PC-3 (cell line): Measurements from ENCODE around the gene SRP68. TPM values are rescaled to one million over a fixed set of nuclear protein-coding genes. Genes with fewer than 3 reads are reported as not detected.

Experiments used
- ATAC-seq: fragments of 200-7000 bp; cut with Tn5 transposase; 2 replicates; pipeline ENCODE4 v1.9.1; 2020; ENCODE audit warnings: mild to moderate bottlenecking, moderate library complexity
- BruUV-seq: library from RNA; stranded (reverse); fragments of 400-500 nt; replicated peaks from 2 replicates; lab custom pipeline; 2021; lab: Mats Ljungman, UMichigan
- CTCF ChIA-PET: fragments of 300-600 bp; sonication (Branson Sonifier 250); formaldehyde crosslinking; loops from one replicate; lab custom pipeline; 2022; ENCODE audit warnings: antibody characterized with exemption; lab: Charles Lee
- POLR2A ChIA-PET: fragments of 300-600 bp; sonication (Branson Sonifier 250); formaldehyde crosslinking; loops from one replicate; lab custom pipeline; 2022; ENCODE audit warnings: antibody characterized with exemption; ENCODE audit not compliant: unreplicated experiment; lab: Charles Lee
- DNase-seq: peaks from one replicate; pipeline ENCODE4 v3.0.0-alpha.2; 2015
- H2AFZ ChIP-seq: fragments of 300-600 bp; sonication (generic); 2 replicates; pipeline ENCODE4 v1.6.0; 2016; ENCODE audit warnings: antibody characterized with exemption, low read length
- H3F3A ChIP-seq: fragments of 300-600 bp; sonication (generic); one replicate; pipeline ENCODE4 v1.6.0; 2017; ENCODE audit warnings: antibody characterized with exemption, low read length, control low read depth, mild to moderate bottlenecking; ENCODE audit not compliant: unreplicated experiment
- H3K27ac ChIP-seq: fragments of 300-600 bp; sonication (generic); 2 replicates; pipeline ENCODE4 v1.5.1; 2016; ENCODE audit warnings: mild to moderate bottlenecking, low read length
- H3K27me3 ChIP-seq: fragments of 300-600 bp; sonication (generic); 2 replicates; pipeline ENCODE4 v1.6.1; 2016; ENCODE audit warnings: low read length, mixed read lengths
- H3K36me3 ChIP-seq: fragments of 300-600 bp; sonication (generic); 2 replicates; pipeline ENCODE4 v1.6.1; 2016; ENCODE audit warnings: low read depth, mixed run types, low read length, mixed read lengths
- H3K4me1 ChIP-seq: fragments of 300-600 bp; sonication (generic); 2 replicates; pipeline ENCODE4 v1.5.1; 2016; ENCODE audit warnings: low read length; ENCODE audit not compliant: insufficient read depth
- H3K4me2 ChIP-seq: fragments of 300-600 bp; sonication (generic); 2 replicates; pipeline ENCODE4 v1.6.0; 2016; ENCODE audit warnings: low read length
- H3K4me3 ChIP-seq: fragments of 300-600 bp; sonication (generic); 2 replicates; pipeline ENCODE4 v1.5.1; 2016; ENCODE audit warnings: mild to moderate bottlenecking, low read length, mixed read lengths
- H3K79me2 ChIP-seq: fragments of 300-600 bp; sonication (generic); 2 replicates; pipeline ENCODE4 v1.6.1; 2017; ENCODE audit warnings: low read length, mixed read lengths
- H3K9ac ChIP-seq: fragments of 300-600 bp; sonication (generic); 2 replicates; pipeline ENCODE4 v1.6.0; 2016; ENCODE audit warnings: mild to moderate bottlenecking, low read length
- H3K9me2 ChIP-seq: fragments of 300-600 bp; sonication (generic); replicated peaks from 2 replicates; pipeline ENCODE4 v1.6.1; 2016; ENCODE audit warnings: mixed run types, low read length, mixed read lengths
- H3K9me3 ChIP-seq: fragments of 300-600 bp; sonication (generic); 2 replicates; pipeline ENCODE4 v1.6.1; 2016; ENCODE audit warnings: low read length, mixed read lengths
- H4K20me1 ChIP-seq: fragments of 300-600 bp; sonication (generic); 2 replicates; pipeline ENCODE4 v1.6.1; 2016; ENCODE audit warnings: low read length, mixed read lengths
- CTCF ChIP-seq: fragments of 300-600 bp; sonication (generic); conservative IDR thresholded peaks from 2 replicates; pipeline ENCODE4 v1.5.1; 2017; ENCODE audit warnings: antibody characterized with exemption, low read depth, mild to moderate bottlenecking, low read length
- EZH2 ChIP-seq: fragments of 300-600 bp; sonication (generic); IDR thresholded peaks from one replicate; pipeline ENCODE4 v1.6.1; 2017; ENCODE audit warnings: antibody characterized with exemption, mild to moderate bottlenecking, low read length; ENCODE audit not compliant: unreplicated experiment
- EZH2phosphoT487 ChIP-seq: fragments of 300-600 bp; sonication (generic); IDR thresholded peaks from 2 replicates; pipeline ENCODE4 v1.6.1; 2018; ENCODE audit warnings: mild to moderate bottlenecking, antibody characterized with exemption, low read length, borderline replicate concordance
- intact Hi-C: fragments of 100-400 bp; cut with micrococcal nuclease; formaldehyde crosslinking; loops from 2 replicates; pipeline ENCODE4 v1.9.0; 2023
- total RNA-seq: library from RNA; depleted of rRNA; stranded (reverse); fragments of >200 nt; gene quantifications from 2 replicates; pipeline ENCODE4 v1.2.3, GENCODE V29; 2014

SRP68 gene
- total RNA-seq, 1 experiment from 2014 or later, result 60.8 TPM

- CTCF ChIA-PET, result no interaction called here
- Histone ChIP-seq H3K9me3 (no peaks in the 10 kb centered on the region), H3K4me2 (no peak overlapping the region), H3K4me1 (no peaks in the 10 kb centered on the region), H3K9ac (no peak overlapping the region), H3K4me3 (no peak overlapping the region), H3F3A (no peaks in the 10 kb centered on the region), H3K36me3 (peaks cover 64% of the 10 kb centered on the region), H3K9me2 (no peaks in the 10 kb centered on the region), H2AFZ (no peak overlapping the region), H3K27me3 (no peaks in the 10 kb centered on the region), H3K27ac (no peak overlapping the region), H4K20me1 (no peaks in the 10 kb centered on the region), H3K79me2 (no peaks in the 10 kb centered on the region)
- no TSS peak for BruUV-seq
- intact Hi-C loops, result no loop called here
- peak; percentile 31; the same call in 1 of the 2 replicates for TF ChIP-seq CTCF
- TF ChIP-seq EZH2, result no peak
- DNase-seq (no peak), ATAC-seq (peak; percentile 44; the same call in 1 of the 2 replicates)
- POLR2A ChIA-PET, result no interaction called here
Measured at GRCh38 chr17:76088041-76088867, 15.9 kb upstream of the SRP68 start.

DNA sequence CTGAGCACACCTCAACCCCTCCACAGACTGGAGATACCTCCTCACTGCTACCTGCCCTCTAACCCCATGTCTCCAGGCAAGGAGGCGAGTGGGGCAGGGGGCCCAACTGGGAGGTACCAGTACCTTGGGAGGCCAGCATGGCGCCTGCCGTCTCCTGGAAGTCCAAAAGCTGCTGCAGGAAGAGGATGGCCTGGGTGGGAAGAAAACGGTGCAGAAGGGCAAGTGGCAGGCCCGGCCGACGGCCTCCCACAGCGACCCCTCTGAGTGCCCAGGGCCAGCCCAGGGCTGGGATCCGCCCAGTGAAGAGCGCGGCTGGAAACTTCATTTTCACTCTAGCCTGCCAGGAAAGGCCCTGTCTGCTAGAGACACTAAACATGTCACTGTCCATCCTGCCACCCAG, 15.2 kb upstream of the SRP68 start:
- Histone ChIP-seq H3K27ac (no peak overlapping the region), H3K4me3 (no peak overlapping the region), H3K79me2 (no peaks in the 10 kb centered on the region), H4K20me1 (no peaks in the 10 kb centered on the region), H3K27me3 (no peaks in the 10 kb centered on the region), H3K4me2 (no peak overlapping the region), H3K36me3 (peaks cover 64% of the 10 kb centered on the region), H2AFZ (no peak overlapping the region), H3F3A (no peaks in the 10 kb centered on the region), H3K9ac (no peak overlapping the region), H3K4me1 (no peaks in the 10 kb centered on the region), H3K9me2 (no peaks in the 10 kb centered on the region), H3K9me3 (no peaks in the 10 kb centered on the region)
- ATAC-seq (no peak), DNase-seq (no peak)
- TF ChIP-seq EZH2phosphoT487 (no peak), CTCF (no peak), EZH2 (no peak)
- POLR2A ChIA-PET, result no interaction called here
- CTCF ChIA-PET, result no interaction called here
- no TSS peak for BruUV-seq
- intact Hi-C loops, result no loop called here

DNA sequence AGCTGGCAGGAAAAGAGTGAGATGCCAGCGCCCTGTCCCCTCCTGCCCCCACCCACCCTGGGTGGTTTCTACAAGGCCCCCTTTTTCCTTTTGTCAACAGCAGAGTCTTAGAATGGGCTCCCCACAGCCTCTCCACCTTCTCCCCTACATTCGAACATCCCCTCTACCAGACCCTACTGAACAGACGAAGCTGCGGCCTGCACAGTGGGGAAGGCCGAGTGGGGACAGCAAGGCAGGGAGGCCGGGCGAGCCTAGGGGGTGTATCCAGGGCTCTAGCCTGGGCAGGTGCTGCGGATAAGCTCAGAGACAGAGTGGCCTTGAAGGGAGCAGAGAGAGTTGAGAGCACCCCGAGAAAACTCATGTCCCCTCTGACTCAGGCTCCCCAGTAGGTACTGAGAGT, 14.1 kb upstream of the SRP68 start:
- Histone ChIP-seq H3K79me2 (no peaks in the 10 kb centered on the region), H3F3A (no peaks in the 10 kb centered on the region), H4K20me1 (no peaks in the 10 kb centered on the region), H3K27ac (no peak overlapping the region), H3K27me3 (no peaks in the 10 kb centered on the region), H2AFZ (no peak overlapping the region), H3K9me3 (no peaks in the 10 kb centered on the region), H3K4me2 (no peak overlapping the region), H3K4me3 (no peak overlapping the region), H3K9me2 (no peaks in the 10 kb centered on the region), H3K4me1 (no peaks in the 10 kb centered on the region), H3K36me3 (peaks cover 64% of the 10 kb centered on the region), H3K9ac (no peak overlapping the region)
- DNase-seq (no peak), ATAC-seq (no peak)
- CTCF ChIA-PET, result no interaction called here
- BruUV-seq, result no TSS peak
- POLR2A ChIA-PET, result no interaction called here
- TF ChIP-seq CTCF (no peak), EZH2phosphoT487 (no peak), EZH2 (no peak)
- intact Hi-C loops, result no loop called here
